Activated CD4-positive, alpha-beta T cell treated with anti-CD3 and anti-CD28 coated beads, Interleukin-2, amount 10 ng/mL, durations not matched to agents 24 days and 14 days (primary cell): Measurements from ENCODE around the gene VSIG10L. TPM values are rescaled to one million over a fixed set of nuclear protein-coding genes. Genes with fewer than 3 reads are reported as not detected.

Source experiments
- DNase-seq: peaks from one replicate; pipeline ENCODE4 v3.0.0; 2022
- H3K27ac Mint-ChIP-seq: one replicate; pipeline ENCODE4 v1.8.0; 2022; ENCODE audit warnings: mild to moderate bottlenecking, mixed read lengths
- H3K27me3 Mint-ChIP-seq: one replicate; pipeline ENCODE4 v1.8.0; 2022; ENCODE audit warnings: mixed read lengths
- H3K36me3 Mint-ChIP-seq: one replicate; pipeline ENCODE4 v1.8.0; 2022; ENCODE audit warnings: low read depth, mild to moderate bottlenecking, mixed read lengths
- H3K4me1 Mint-ChIP-seq: one replicate; pipeline ENCODE4 v1.8.0; 2021; ENCODE audit warnings: mixed read lengths
- H3K4me3 Mint-ChIP-seq: one replicate; pipeline ENCODE4 v1.8.0; 2022; ENCODE audit warnings: mild to moderate bottlenecking, moderate library complexity, mixed read lengths
- H3K9me3 Mint-ChIP-seq: one replicate; pipeline ENCODE4 v1.8.0; 2021; ENCODE audit warnings: mixed read lengths
- intact Hi-C: fragments of 100-400 bp; cut with micrococcal nuclease; formaldehyde crosslinking; loops from one replicate; pipeline ENCODE4 v1.15.1; 2023
- total RNA-seq: library from RNA; stranded (reverse); gene quantifications from 2 replicates; pipeline ENCODE4 v1.2.3, GENCODE V29; 2022

VSIG10L gene
- total RNA-seq, 1 donor from 2014 or later = 7.1 TPM

GRCh38 chr19:51323481-51324166, 18.3 kb downstream of the VSIG10L start:
- Mint-ChIP-seq H3K4me1 (peaks cover 13% of the 10 kb centered on the region), H3K27ac (no peak overlapping the region), H3K27me3 (peaks cover 35% of the 10 kb centered on the region), H3K9me3 (no peaks in the 10 kb centered on the region), H3K36me3 (no peaks in the 10 kb centered on the region), H3K4me3 (no peak overlapping the region)
- intact Hi-C loops = no loop called here
- no peak for DNase-seq

- H3K27me3 Mint-ChIP-seq = peaks cover 27% of the 10 kb centered on the region
Measured at GRCh38 chr19:51321799-51322198, 20.1 kb downstream of the VSIG10L start.

GRCh38 chr19:51320280-51320657, 21.7 kb downstream of the VSIG10L start:
- H3K4me1 Mint-ChIP-seq = no peaks in the 10 kb centered on the region
- peaks cover 13% of the 10 kb centered on the region for H3K27me3 Mint-ChIP-seq
- DNase-seq = no peak
- H3K27ac Mint-ChIP-seq = no peak overlapping the region
- H3K9me3 Mint-ChIP-seq = no peaks in the 10 kb centered on the region
- intact Hi-C loops = no loop called here
- no peak overlapping the region for H3K4me3 Mint-ChIP-seq
- H3K36me3 Mint-ChIP-seq = no peaks in the 10 kb centered on the region

More at GRCh38 chr19:51321799-51322198, 20.1 kb downstream of the VSIG10L start:
- DNase-seq = no peak
- H3K9me3 Mint-ChIP-seq = no peaks in the 10 kb centered on the region
- no peaks in the 10 kb centered on the region for H3K36me3 Mint-ChIP-seq
- peaks cover 8% of the 10 kb centered on the region for H3K4me1 Mint-ChIP-seq
- no peak overlapping the region for H3K27ac Mint-ChIP-seq
- intact Hi-C loops = no loop called here
- no peak overlapping the region for H3K4me3 Mint-ChIP-seq

- Mint-ChIP-seq H3K36me3 (no peaks in the 10 kb centered on the region), H3K4me3 (no peak overlapping the region), H3K9me3 (no peaks in the 10 kb centered on the region), H3K27me3 (peaks cover 13% of the 10 kb centered on the region), H3K4me1 (no peaks in the 10 kb centered on the region), H3K27ac (no peak overlapping the region)
- DNase-seq = no peak
- intact Hi-C loops = no loop called here
Measured at GRCh38 chr19:51319649-51320279, 22.2 kb downstream of the VSIG10L start.

DNA sequence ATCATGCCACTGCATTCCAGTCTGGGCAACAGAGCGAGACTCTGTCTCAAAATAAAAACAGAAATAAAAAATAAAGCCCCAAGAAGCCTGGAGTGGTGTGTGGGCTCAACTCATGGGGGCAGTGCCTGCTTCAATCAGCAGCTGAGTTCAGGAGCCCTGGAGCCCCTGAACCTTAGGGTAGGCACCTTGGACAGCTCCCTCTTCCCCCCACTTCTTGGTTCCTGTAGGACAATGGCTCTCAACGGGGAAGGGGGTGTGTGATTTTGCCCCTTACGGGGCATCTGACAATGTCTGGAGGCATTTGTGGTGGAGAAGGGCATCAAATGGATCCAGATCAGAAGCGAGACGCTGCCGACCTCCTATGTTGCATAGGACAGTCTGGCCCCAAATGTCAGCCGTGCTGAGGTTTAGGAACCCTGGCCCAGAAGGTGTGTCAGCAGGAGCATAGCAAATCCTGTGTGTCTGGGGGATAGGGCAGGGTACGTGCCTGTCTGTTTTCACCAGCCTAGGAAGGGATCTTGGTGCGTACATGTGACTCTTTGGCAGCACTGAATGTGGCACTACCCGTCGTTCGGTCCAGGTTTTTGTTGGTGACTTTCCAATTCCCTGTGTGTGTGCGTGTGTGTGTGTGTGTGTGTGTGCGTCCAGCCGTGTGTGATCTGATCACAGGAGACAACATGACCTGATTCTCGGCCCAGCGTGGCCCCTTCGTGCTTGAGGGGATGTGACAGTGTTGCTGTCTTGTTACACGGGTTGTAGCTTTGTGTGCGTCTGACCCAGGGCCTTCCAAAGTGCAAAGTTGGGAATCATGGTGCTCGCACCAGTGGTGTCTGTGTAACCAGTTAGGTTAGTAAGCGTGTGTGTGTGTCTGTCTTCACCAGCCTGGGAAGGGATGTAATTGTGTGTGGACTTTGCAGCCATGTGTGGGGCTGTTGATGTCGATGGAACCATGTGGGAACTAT, 23.0 kb downstream of the VSIG10L start:
- no peak for DNase-seq
- no peaks in the 10 kb centered on the region for H3K4me1 Mint-ChIP-seq
- H3K36me3 Mint-ChIP-seq = no peaks in the 10 kb centered on the region
- H3K9me3 Mint-ChIP-seq = no peaks in the 10 kb centered on the region
- intact Hi-C loops = no loop called here
- no peak overlapping the region for H3K4me3 Mint-ChIP-seq
- H3K27ac Mint-ChIP-seq = no peak overlapping the region
- H3K27me3 Mint-ChIP-seq = peaks cover 11% of the 10 kb centered on the region

- no peak overlapping the region for H3K27ac Mint-ChIP-seq
- no peak overlapping the region for H3K4me3 Mint-ChIP-seq
- intact Hi-C loops = no loop called here
- peaks cover 12% of the 10 kb centered on the region for H3K27me3 Mint-ChIP-seq
- DNase-seq = no peak
- H3K9me3 Mint-ChIP-seq = no peaks in the 10 kb centered on the region
- no peaks in the 10 kb centered on the region for H3K36me3 Mint-ChIP-seq
- no peaks in the 10 kb centered on the region for H3K4me1 Mint-ChIP-seq
Measured at GRCh38 chr19:51317968-51318367, 24.0 kb downstream of the VSIG10L start.

- no peaks in the 10 kb centered on the region for H3K4me1 Mint-ChIP-seq
- no peak overlapping the region for H3K4me3 Mint-ChIP-seq
- DNase-seq = no peak
- H3K27me3 Mint-ChIP-seq = peaks cover 13% of the 10 kb centered on the region
- no peak overlapping the region for H3K27ac Mint-ChIP-seq
- no peaks in the 10 kb centered on the region for H3K36me3 Mint-ChIP-seq
- no peaks in the 10 kb centered on the region for H3K9me3 Mint-ChIP-seq
- intact Hi-C loops = no loop called here
Measured at GRCh38 chr19:51317376-51317775, 24.6 kb downstream of the VSIG10L start.

GRCh38 chr19:51316688-51317087, 25.3 kb downstream of the VSIG10L start:
- H3K4me1 Mint-ChIP-seq = no peaks in the 10 kb centered on the region
- no peak for DNase-seq
- no peaks in the 10 kb centered on the region for H3K9me3 Mint-ChIP-seq
- H3K27me3 Mint-ChIP-seq = peaks cover 15% of the 10 kb centered on the region
- no peak overlapping the region for H3K4me3 Mint-ChIP-seq
- intact Hi-C loops = no loop called here
- H3K27ac Mint-ChIP-seq = no peak overlapping the region
- H3K36me3 Mint-ChIP-seq = no peaks in the 10 kb centered on the region

DNA sequence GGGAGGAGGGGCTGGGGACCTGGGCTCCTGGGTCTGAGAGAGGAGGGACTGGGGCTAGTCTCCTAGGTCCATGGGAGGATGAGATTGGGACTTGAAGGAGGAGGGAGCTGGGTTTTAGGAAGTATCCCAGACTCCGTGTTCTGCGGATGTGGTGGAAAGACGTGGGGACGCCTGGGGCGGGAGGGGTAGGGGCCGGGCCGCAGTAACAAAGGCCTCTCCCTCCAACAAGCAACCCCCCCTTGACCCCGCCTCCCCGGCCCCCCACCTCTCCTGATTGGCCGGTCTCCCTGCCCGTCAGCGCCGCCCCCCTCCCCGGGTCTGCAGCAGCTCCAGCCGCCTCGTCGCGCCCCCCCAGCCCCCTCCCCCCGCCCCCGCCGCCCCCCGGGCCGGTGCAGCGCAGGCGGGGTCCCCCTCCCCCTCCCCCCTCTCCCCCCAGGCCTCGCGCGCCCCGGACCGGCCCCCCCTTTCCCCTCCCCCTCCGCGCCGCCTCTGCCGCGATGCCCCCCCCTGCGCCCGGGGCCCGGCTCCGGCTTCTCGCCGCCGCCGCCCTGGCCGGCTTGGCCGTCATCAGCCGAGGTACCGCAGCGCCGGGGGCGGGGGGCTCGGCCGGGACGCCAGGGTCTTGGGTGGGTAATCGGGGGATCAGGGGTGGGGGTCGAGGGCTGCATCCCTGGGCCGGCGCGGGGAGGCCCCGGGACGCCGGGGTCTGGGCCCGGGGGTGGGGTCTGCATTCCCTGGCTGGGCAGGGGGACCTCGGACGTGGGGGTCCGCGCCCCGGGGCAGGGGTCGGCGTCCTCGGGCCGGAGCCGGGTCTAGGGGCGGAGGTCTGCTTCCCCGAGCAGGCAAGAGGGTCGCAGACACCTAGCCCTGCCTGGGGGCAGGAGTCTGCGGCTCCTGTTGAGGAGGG, 30.3 kb downstream of the VSIG10L start, which contains the start of gene IGLON5:
IGLON5 (plus strand) TSS at position 294 of the 907 bp plus-strand sequence; CDS start at position 498, 204 bp downstream.
- peak within 1 kb of the TSS; percentile 17 for H3K27ac Mint-ChIP-seq
- no peak within 1 kb of the TSS for H3K4me3 Mint-ChIP-seq
- intact Hi-C loops = no loop called here
- H3K9me3 Mint-ChIP-seq = peaks cover 8% of the 10 kb centered on the region
- no peaks in the 10 kb centered on the region for H3K36me3 Mint-ChIP-seq
- no peaks in the 10 kb centered on the region for H3K4me1 Mint-ChIP-seq
- peaks cover 23% of the 10 kb centered on the region for H3K27me3 Mint-ChIP-seq
- no peak for DNase-seq

DNA sequence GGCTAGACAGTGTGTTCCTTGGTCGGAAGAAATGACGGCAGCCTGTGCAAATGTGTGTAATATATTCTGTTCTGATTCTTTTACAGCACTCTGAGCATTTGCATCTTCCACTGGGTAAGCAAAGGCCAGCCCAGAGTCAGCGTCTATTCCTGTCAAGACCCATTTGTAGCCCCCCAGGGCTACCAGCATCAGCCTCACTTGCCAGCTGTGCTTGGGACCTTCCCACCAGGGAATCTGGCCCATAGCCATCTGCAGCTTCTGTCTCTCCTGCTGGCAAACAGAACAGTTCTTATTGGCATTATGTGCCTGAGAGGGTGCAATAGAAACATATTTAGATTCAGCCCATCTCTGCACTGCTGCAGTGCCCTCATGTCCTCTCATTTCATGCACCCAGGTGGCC, 36.5 kb downstream of the VSIG10L start:
- Mint-ChIP-seq H3K4me3 (no peak overlapping the region), H3K4me1 (no peaks in the 10 kb centered on the region), H3K36me3 (no peaks in the 10 kb centered on the region), H3K27ac (no peak overlapping the region), H3K27me3 (peaks cover 9% of the 10 kb centered on the region), H3K9me3 (peaks cover 16% of the 10 kb centered on the region)
- intact Hi-C loops = no loop called here
- no peak for DNase-seq

DNA sequence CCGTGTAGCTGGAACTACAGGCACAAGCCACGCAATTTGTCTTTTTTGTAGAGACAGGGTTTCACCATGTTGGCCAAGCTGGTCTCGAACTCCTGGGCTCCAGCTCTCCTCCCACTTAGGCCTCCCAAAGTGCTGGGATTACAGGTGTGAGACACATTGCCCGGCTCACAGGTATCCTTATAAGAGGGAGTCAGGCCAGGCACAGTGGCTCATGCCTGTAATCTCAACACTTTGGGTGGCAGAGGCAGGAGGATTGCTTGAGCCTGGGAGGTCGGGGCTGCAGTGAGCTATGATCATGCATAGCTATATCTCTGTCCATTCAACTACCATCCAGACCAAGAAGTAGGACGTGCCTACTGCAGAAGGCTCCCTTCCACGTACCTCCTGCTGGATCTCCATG, 40.7 kb downstream of the VSIG10L start:
- intact Hi-C loops = no loop called here
- Mint-ChIP-seq H3K27ac (no peak overlapping the region), H3K4me3 (no peak overlapping the region), H3K36me3 (no peaks in the 10 kb centered on the region), H3K9me3 (peaks cover 8% of the 10 kb centered on the region), H3K4me1 (no peaks in the 10 kb centered on the region), H3K27me3 (peaks cover 1% of the 10 kb centered on the region)
- DNase-seq = no peak

GRCh38 chr19:51297406-51297805, 44.5 kb downstream of the VSIG10L start:
- intact Hi-C loops = no loop called here
- no peaks in the 10 kb centered on the region for H3K36me3 Mint-ChIP-seq
- H3K4me3 Mint-ChIP-seq = no peak overlapping the region
- peaks cover 2% of the 10 kb centered on the region for H3K27me3 Mint-ChIP-seq
- H3K9me3 Mint-ChIP-seq = no peaks in the 10 kb centered on the region
- no peak overlapping the region for H3K27ac Mint-ChIP-seq
- no peak for DNase-seq
- no peaks in the 10 kb centered on the region for H3K4me1 Mint-ChIP-seq
